HG02571 (cell line): ENCODE results near the gene BDH1.
"Not testable (repeated sequence)": the region's sequence is repeated elsewhere in the genome, so short reads cannot be mapped to it uniquely, and the experiment has no call there.

Experiments
- ATAC-seq: cut with Tn5 transposase; IDR thresholded peaks from one replicate; pipeline ENCODE4 v1.9.1; 2021; ENCODE audit warnings: mild to moderate bottlenecking, moderate library complexity; ENCODE audit not compliant: unreplicated experiment

Gene BDH1

GRCh38 chr3:197522183-197522715 lies 33.5 kb downstream of the BDH1 start:
- no peak for ATAC-seq

GRCh38 chr3:197521277-197522182 lies 34.2 kb downstream of the BDH1 start:
- ATAC-seq: no peak

GRCh38 chr3:197520311-197521276 lies 35.2 kb downstream of the BDH1 start:
- ATAC-seq: no peak

GRCh38 chr3:197519801-197520211 lies 36.0 kb downstream of the BDH1 start:
- no peak for ATAC-seq

GRCh38 chr3:197518881-197519421 lies 36.8 kb downstream of the BDH1 start:
- no peak for ATAC-seq

- not testable (repeated sequence) for ATAC-seq
Observed at GRCh38 chr3:197517922-197518683, 37.7 kb downstream of the BDH1 start.

GRCh38 chr3:197516890-197517606 lies 38.7 kb downstream of the BDH1 start:
- not testable (repeated sequence) for ATAC-seq

GRCh38 chr3:197516517-197516889 lies 39.3 kb downstream of the BDH1 start:
- ATAC-seq: no peak

- no peak for ATAC-seq
Observed at GRCh38 chr3:197514786-197515355, 40.9 kb downstream of the BDH1 start.

- ATAC-seq: no peak
Observed at GRCh38 chr3:197513953-197514785, 41.6 kb downstream of the BDH1 start.

GRCh38 chr3:197512691-197513571 lies 42.8 kb downstream of the BDH1 start:
- no peak for ATAC-seq

- no peak for ATAC-seq
Observed at GRCh38 chr3:197511853-197512635, 43.7 kb downstream of the BDH1 start.

GRCh38 chr3:197511130-197511529 lies 44.6 kb downstream of the BDH1 start:
- no peak for ATAC-seq

- no peak for ATAC-seq
Observed at GRCh38 chr3:197510642-197511018, 45.1 kb downstream of the BDH1 start.

- no peak for ATAC-seq
Observed at GRCh38 chr3:197508924-197509775, 46.6 kb downstream of the BDH1 start.

GRCh38 chr3:197508461-197508860 lies 47.3 kb downstream of the BDH1 start:
- ATAC-seq: no peak
